Pericardium fibroblast (primary cell): ENCODE data around the gene PCP2. TPM values are rescaled to one million over a fixed set of nuclear protein-coding genes. Genes with fewer than 3 reads are reported as not detected.

ENCODE experiments used
- total RNA-seq: library from RNA; depleted of rRNA; stranded (reverse); fragments of >200 nt; gene quantifications from 2 replicates; pipeline ENCODE4 v1.2.3, GENCODE V29; 2015

Gene PCP2
- 0.82 TPM in 1 of 2 replicates, not detected in the other for total RNA-seq

GRCh38 chr19:7633698-7634097 is at the start of gene PCP2:
TSS of gene PCP2 (minus strand) at chr19:7633719. CDS start at chr19:7633457, 262 bp downstream.

GRCh38 chr19:7680606-7681339 is 47.3 kb upstream of the PCP2 start, which contains the start of gene TRAPPC5:
TSS of gene TRAPPC5 (plus strand) at chr19:7680833. CDS start at chr19:7682254, 1,421 bp downstream.

GRCh38 chr19:7676854-7677253 is 43.3 kb upstream of the PCP2 start, which contains the start of gene MCEMP1:
TSS of gene MCEMP1 (plus strand) at chr19:7677090. CDS start at chr19:7677121, 31 bp downstream.

GRCh38 chr19:7668842-7669241 is 35.3 kb upstream of the PCP2 start, which contains the start of gene RETN:
TSS of gene RETN (plus strand) at chr19:7669049. CDS start at chr19:7669327, 278 bp downstream.

GRCh38 chr19:7636691-7637373 is 3.3 kb upstream of the PCP2 start, which contains the start of gene STXBP2:
TSS of gene STXBP2 (plus strand) at chr19:7637110. CDS start at chr19:7637150, 40 bp downstream.

GRCh38 chr19:7629347-7630054 is 4.0 kb downstream of the PCP2 start, which contains the start of the genes PET100 and XAB2:
TSS of gene PET100 (plus strand) at chr19:7629793. CDS start at chr19:7629834, 41 bp downstream.
TSS of gene XAB2 (minus strand) at chr19:7629545. CDS start at chr19:7629527, 18 bp downstream.

GRCh38 chr19:7595466-7596133 is 37.9 kb downstream of the PCP2 start, which contains the start of gene CAMSAP3:
TSS of gene CAMSAP3 (plus strand) at chr19:7595863. CDS start at chr19:7596003, 140 bp downstream.

Other genes starting within 250 kb of the PCP2 start
- gene PEX11G, start 144.7 kb downstream of the PCP2 start, total RNA-seq, result 1.6 and 4.0 TPM in 2 replicates
- gene ZNF358, start 117.6 kb downstream of the PCP2 start, total RNA-seq, result 75.0 and 103 TPM in 2 replicates
- 5.3 and 10.5 TPM in 2 replicates for gene MCOLN1, start 111.1 kb downstream of the PCP2 start, total RNA-seq
- 66.0 and 68.0 TPM in 2 replicates for gene PNPLA6, start 98.0 kb downstream of the PCP2 start, total RNA-seq
- gene CAMSAP3, start 37.9 kb downstream of the PCP2 start, total RNA-seq, result not detected in 2 replicates
- 27.9 and 35.8 TPM in 2 replicates for gene XAB2, start 4.2 kb downstream of the PCP2 start, total RNA-seq
- gene PET100, start 3.9 kb downstream of the PCP2 start, total RNA-seq, result 14.2 and 32.1 TPM in 2 replicates
- 5.0 and 16.7 TPM in 2 replicates for gene STXBP2, start 3.4 kb upstream of the PCP2 start, total RNA-seq
- gene RETN, start 35.3 kb upstream of the PCP2 start, total RNA-seq, result not detected in 2 replicates
- gene MCEMP1, start 43.4 kb upstream of the PCP2 start, total RNA-seq, result not detected in 2 replicates
- gene TRAPPC5, start 47.1 kb upstream of the PCP2 start, total RNA-seq, result 125 and 141 TPM in 2 replicates
- gene FCER2, start 68.4 kb upstream of the PCP2 start, total RNA-seq, result not detected in 2 replicates
- not detected in 2 replicates for gene CLEC4G, start 98.4 kb upstream of the PCP2 start, total RNA-seq
- gene CD209, start 113.8 kb upstream of the PCP2 start, total RNA-seq, result not detected in 2 replicates
- gene CLEC4M, start 129.5 kb upstream of the PCP2 start, total RNA-seq, result not detected in 2 replicates
- 15.0 and 16.5 TPM in 2 replicates for gene EVI5L, start 196.5 kb upstream of the PCP2 start, total RNA-seq
- not detected in 2 replicates for gene PRR36, start 240.7 kb upstream of the PCP2 start, total RNA-seq